GM18511 (cell line): ENCODE measurements around the gene PPP1R1B.
"Not testable (repeated sequence)": the region's sequence is repeated elsewhere in the genome, so short reads cannot be mapped to it uniquely, and the experiment has no call there.

Source experiments
- ATAC-seq: cut with Tn5 transposase; IDR thresholded peaks from one replicate; pipeline ENCODE4 v1.9.1; 2021; ENCODE audit warnings: mild to moderate bottlenecking, moderate library complexity; ENCODE audit not compliant: unreplicated experiment

PPP1R1B gene

GRCh38 chr17:39626171-39627046 is at the start of gene PPP1R1B:
TSS of gene PPP1R1B (plus strand) at chr17:39626952. CDS start at chr17:39627393, 441 bp downstream.
- ATAC-seq = no peak

GRCh38 chr17:39578272-39578671 is 48.5 kb upstream of the PPP1R1B start:
- no peak for ATAC-seq

DNA sequence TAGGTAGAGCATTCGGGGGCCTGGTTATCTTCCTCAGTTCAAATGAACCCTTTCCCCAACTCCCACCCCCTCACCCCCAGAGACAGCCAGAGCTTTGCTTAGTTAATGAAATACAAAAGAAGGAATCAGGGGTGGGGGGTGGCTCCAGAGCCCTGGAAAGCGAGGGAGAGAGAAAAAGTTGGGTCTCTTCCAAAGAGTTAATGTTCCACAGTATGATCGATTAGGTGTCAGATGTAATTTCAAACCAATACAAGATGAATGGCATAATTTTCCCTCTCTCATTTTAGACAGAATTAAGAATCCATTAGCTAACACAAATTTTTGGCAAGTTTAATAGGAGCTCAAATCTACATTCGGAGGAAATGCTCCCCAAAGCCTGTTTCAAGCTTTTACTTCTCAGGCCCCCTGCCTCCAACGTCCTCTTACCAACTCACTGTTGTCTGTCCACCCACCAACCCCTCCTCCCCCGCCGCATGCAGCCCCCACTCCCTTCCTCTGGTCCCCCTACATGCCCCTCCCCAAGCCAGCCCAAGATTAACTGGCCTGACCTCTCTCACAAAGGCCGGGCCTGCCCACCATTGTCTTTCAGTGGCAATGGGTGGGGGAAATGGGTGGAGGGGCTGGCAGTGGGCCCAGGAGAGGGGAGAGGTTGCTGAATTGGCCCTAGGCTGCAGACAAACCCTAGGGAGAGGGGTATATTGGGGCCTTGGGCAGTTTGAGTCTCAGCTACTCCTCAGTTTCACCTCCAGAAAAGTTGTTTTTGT is 47.3 kb upstream of the PPP1R1B start:
- ATAC-seq = no peak

- no peak for ATAC-seq
These were observed 46.7 kb upstream of the PPP1R1B start for GRCh38 chr17:39580082-39580468.

- ATAC-seq = no peak
These were observed 45.5 kb upstream of the PPP1R1B start for GRCh38 chr17:39581071-39581758.

- no peak for ATAC-seq
These were observed 45.0 kb upstream of the PPP1R1B start for GRCh38 chr17:39581759-39582085.

DNA sequence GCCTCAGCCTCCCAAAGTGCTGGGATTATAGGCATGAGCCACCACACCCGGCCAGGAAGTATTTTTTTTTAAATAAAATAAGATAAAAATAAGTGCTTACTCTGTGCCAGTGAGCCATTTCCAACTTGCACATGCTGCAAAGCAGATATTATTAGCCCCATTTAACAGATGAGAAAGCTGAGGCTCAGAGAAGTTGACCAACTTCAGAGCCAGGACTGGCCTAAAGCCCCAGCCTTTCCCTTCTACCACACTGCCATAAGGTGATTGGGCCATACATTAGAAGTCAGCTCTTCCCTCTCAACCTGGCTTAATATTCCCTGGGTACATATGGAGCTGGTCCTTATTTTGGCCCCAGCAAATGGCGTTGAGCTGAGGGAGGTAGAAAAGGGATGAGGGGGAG is 44.1 kb upstream of the PPP1R1B start:
- no peak for ATAC-seq

GRCh38 chr17:39590180-39590579 is 36.6 kb upstream of the PPP1R1B start:
- ATAC-seq = not testable (repeated sequence)

- no peak for ATAC-seq
These were observed 34.5 kb upstream of the PPP1R1B start for GRCh38 chr17:39591958-39592954.

GRCh38 chr17:39593371-39593770 is 33.4 kb upstream of the PPP1R1B start:
- ATAC-seq = no peak

DNA sequence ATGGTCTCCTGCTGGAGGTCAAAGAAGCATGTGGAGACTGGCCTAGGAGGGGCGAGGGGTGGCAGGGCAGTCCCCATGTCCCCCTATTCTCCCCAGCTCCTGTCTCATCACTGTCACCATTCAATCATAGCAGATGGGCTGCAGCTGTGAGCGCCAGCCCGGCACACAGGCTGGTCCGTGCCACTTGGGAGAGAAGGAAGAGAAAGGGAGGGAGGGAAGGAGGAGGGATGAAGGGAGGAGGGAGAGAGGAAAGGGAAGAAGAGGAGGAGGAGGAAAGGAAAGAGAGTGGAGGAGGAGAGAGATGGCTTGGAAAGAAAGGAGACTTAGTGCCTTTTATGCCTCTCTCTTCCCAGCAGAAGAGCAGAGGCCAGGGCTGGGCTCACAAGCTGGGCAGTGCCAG is 31.5 kb upstream of the PPP1R1B start:
- ATAC-seq = no peak

DNA sequence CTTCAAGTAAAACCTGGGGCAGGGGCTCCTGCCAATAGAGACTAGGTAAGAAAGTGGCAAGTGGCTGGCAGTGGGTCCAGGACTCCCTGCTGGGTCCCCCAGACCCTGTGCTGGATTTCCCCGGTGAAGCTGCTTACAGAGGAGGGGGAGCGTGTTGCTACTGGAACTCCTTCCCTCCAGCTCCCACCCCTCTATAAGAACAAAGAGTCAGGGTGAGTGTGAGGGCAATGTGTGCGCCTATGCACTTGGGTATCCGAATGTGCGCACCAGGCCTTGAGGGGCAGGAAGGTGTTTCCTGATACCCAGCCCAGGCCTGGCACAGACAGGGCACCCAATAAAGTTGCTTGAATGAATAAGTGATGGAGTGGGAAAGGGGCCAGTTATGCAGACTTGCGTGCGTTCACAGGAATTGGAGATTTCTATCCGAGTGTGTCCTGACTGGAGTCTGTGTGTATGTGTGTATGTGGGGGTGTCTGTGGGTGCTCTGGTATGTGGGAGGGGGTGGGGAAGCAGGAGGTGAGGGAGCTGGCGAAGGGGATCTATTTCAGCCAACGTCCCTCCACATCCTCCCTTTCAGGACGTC is 30.7 kb upstream of the PPP1R1B start:
- ATAC-seq = no peak

GRCh38 chr17:39596543-39597267 is 30.0 kb upstream of the PPP1R1B start:
- ATAC-seq = no peak

GRCh38 chr17:39597372-39598046 is 29.2 kb upstream of the PPP1R1B start:
- no peak for ATAC-seq

DNA sequence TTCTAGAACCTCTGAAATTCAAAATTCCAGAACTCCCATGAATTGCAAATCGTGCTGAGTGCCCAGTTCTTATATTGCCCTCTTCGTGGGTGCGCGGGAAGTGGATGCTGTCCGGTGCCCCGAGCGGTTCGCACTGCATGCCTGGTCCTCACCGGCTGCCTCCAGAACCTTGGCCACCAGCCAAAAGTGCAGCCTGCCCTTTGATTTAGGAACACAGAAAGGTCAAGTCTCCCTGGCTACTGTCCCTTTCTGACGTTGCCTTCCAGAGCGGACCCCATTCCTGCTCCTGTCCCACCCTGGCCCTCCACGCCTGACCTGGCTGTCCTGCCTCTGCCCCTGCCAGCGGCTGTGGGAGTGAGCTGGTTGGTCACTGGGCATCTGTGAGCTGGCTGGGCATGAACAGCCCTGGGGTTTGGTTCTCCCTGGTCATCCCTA is 28.7 kb upstream of the PPP1R1B start:
- ATAC-seq = no peak

- no peak for ATAC-seq
These were observed 28.1 kb upstream of the PPP1R1B start for GRCh38 chr17:39598630-39599003.

- no peak for ATAC-seq
These were observed 27.6 kb upstream of the PPP1R1B start for GRCh38 chr17:39599004-39599664.

DNA sequence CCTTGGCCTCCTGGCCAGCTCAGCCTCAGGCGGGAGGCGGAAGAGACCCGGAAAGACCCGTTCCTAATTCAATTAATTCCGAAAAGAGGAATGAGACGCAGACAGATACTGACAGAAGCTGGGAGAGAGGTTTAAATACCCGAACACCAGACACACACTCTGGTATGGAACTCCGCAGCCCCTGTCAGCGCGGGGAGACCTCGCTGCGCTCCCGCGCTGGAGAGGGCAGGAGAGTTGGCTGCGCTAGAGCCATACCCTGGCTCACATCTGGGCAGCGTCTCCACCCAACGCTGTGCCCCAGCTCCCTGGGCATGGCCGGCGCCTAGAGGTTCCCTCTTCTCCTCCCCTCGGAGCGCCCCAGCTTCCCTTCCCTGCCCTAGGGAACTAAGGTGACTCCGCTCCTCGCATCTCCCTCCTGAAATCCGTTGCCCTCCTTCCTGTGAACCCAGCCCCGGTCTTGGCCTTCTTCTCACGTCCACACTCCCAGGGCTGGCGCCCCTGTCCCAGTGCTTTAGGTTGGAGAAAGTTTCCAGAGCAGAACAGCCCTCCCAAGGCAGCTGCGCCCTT is 27.0 kb upstream of the PPP1R1B start:
- no peak for ATAC-seq
